WERI-Rb-1 (cell line): ENCODE measurements around the gene NUP214.
A peak's percentile ranks its signal among the peaks of the same experiment; 100 is the strongest.

Experiments
- DNase-seq: peaks from one replicate; pipeline ENCODE4 v3.0.0-alpha.2; 2020
- H3K27ac ChIP-seq: fragments of 250-450 bp; sonication (Bioruptor Pico); 2 replicates; pipeline ENCODE4 v1.5.1; 2020; ENCODE audit warnings: mild to moderate bottlenecking, moderate library complexity
- H3K27me3 ChIP-seq: fragments of 250-450 bp; sonication (Bioruptor Pico); 2 replicates; pipeline ENCODE4 v1.5.1; 2021; ENCODE audit warnings: mild to moderate bottlenecking, low read depth, moderate library complexity; ENCODE audit not compliant: insufficient read depth, severe bottlenecking
- H3K36me3 ChIP-seq: fragments of 250-450 bp; sonication (Bioruptor Pico); 2 replicates; pipeline ENCODE4 v1.5.1; 2020; ENCODE audit warnings: mild to moderate bottlenecking, moderate library complexity
- H3K4me3 ChIP-seq: 2 replicates; pipeline ENCODE4 v1.5.1; 2011; ENCODE audit warnings: low read depth, mild to moderate bottlenecking, control low read depth, low read length
- H3K9me3 ChIP-seq: fragments of 250-450 bp; sonication (Bioruptor Pico); 2 replicates; pipeline ENCODE4 v1.5.1; 2021; ENCODE audit warnings: mild to moderate bottlenecking, moderate library complexity; ENCODE audit not compliant: severe bottlenecking
- TF ChIP-seq, protein P1 (sequence below): IDR thresholded peaks from 2 replicates; pipeline ENCODE4 v1.5.1; 2011; ENCODE audit warnings: low read depth, mild to moderate bottlenecking, control low read depth, inconsistent platforms, low read length

The NUP214 gene

DNA sequence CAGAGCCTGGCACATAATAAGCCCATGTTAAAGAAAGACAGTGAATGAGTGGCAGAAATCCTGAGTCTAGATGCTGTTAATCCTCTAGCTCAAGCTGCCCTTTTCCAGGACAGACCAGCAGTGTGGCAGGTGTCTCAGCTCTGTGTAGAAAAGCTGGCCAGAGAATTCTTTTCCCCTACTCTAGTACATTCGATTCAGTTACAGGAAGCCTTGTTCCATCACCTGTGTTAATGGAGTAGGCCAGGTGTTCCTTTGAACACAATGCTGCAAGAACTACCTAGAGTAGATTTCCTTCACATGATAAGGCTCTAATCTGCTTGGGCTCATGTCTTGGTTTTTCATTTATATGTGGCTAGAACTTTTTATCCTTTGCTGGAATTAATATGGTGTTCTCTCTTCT, 52.5 kb downstream of the NUP214 start:
- Histone ChIP-seq H3K9me3 (no peaks in the 10 kb centered on the region), H3K36me3 (peaks cover 89% of the 10 kb centered on the region), H3K27ac (0 out of 2 replicates have a peak overlapping the region, but pooled peaks have one; percentile 4), H3K27me3 (no peaks in the 10 kb centered on the region), H3K4me3 (no peak overlapping the region)
- DNase-seq, result peak; percentile 37
- TF ChIP-seq, protein P1, sequence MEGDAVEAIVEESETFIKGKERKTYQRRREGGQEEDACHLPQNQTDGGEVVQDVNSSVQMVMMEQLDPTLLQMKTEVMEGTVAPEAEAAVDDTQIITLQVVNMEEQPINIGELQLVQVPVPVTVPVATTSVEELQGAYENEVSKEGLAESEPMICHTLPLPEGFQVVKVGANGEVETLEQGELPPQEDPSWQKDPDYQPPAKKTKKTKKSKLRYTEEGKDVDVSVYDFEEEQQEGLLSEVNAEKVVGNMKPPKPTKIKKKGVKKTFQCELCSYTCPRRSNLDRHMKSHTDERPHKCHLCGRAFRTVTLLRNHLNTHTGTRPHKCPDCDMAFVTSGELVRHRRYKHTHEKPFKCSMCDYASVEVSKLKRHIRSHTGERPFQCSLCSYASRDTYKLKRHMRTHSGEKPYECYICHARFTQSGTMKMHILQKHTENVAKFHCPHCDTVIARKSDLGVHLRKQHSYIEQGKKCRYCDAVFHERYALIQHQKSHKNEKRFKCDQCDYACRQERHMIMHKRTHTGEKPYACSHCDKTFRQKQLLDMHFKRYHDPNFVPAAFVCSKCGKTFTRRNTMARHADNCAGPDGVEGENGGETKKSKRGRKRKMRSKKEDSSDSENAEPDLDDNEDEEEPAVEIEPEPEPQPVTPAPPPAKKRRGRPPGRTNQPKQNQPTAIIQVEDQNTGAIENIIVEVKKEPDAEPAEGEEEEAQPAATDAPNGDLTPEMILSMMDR, result no peak

DNA sequence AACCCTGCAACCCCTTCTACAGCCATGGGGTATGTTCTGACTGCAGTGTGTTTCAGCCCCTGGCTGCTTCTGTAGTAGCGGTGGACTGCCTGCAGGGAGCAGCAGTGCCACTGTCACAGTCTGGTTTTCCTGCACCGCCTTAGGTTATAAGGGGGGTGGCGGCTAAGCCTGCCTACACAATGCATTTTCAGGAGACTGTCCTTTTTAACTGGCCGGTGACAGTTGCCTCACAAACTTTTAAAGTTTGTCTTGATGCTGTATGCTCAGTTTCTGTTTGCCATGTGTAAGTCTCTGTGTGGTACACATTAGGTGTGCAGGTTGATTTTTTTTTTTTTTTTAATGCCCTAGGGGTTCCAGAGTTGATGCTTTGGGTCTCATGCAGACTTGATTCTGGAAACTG, 53.0 kb downstream of the NUP214 start:
- Histone ChIP-seq H3K36me3 (peaks cover 92% of the 10 kb centered on the region), H3K4me3 (no peak overlapping the region), H3K27me3 (no peaks in the 10 kb centered on the region), H3K9me3 (no peaks in the 10 kb centered on the region), H3K27ac (no peak overlapping the region)
- TF ChIP-seq, protein P1, result peak; percentile 97
- peak; percentile 86 for DNase-seq

DNA sequence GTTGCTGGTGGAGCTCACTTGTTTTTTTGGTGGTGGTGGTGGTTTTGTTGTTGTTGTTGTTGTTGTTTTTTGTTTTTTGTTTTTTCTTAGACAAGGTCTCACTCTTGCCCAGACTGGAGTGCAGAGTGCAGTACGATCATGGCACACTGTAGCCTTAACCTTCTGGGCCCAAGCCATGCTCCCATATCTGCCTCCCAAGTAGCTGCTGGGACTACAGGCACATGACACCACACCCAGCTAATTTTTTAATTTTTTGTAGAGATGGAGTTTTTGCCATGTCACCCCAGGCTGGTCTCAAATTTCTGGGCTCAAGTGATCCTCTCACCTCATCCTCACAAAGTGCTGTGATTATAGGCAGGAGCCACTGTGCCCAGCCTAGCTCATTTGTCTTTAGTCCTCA, 53.5 kb downstream of the NUP214 start:
- Histone ChIP-seq H3K9me3 (no peaks in the 10 kb centered on the region), H3K27ac (no peak overlapping the region), H3K27me3 (no peaks in the 10 kb centered on the region), H3K4me3 (no peak overlapping the region), H3K36me3 (peaks cover 87% of the 10 kb centered on the region)
- TF ChIP-seq, protein P1, result no peak
- DNase-seq, result no peak

GRCh38 chr9:131179561-131180219, 54.3 kb downstream of the NUP214 start:
- Histone ChIP-seq H3K27me3 (no peaks in the 10 kb centered on the region), H3K36me3 (peaks cover 81% of the 10 kb centered on the region), H3K9me3 (no peaks in the 10 kb centered on the region), H3K4me3 (no peak overlapping the region), H3K27ac (no peak overlapping the region)
- DNase-seq, result no peak
- TF ChIP-seq, protein P1, result no peak

GRCh38 chr9:131180454-131180853, 55.1 kb downstream of the NUP214 start:
- Histone ChIP-seq H3K36me3 (peaks cover 79% of the 10 kb centered on the region), H3K27me3 (no peaks in the 10 kb centered on the region), H3K4me3 (no peak overlapping the region), H3K9me3 (no peaks in the 10 kb centered on the region), H3K27ac (no peak overlapping the region)
- TF ChIP-seq, protein P1, result no peak
- no peak for DNase-seq
